Natural killer cell (primary cell): Measurements from ENCODE around the gene VARS1. TPM values are rescaled to one million over a fixed set of nuclear protein-coding genes. Genes with fewer than 3 reads are reported as not detected.

Experiments used
- ATAC-seq, 3 donors: fragments of 150-1000 bp in 2 of 3; fragments of 200-7000 bp in 1 of 3; cut with Tn5 transposase; 1 replicate in 1 of 3; 2 replicates in 2 of 3; pipeline ENCODE4 v1.10.0; 2021; ENCODE audit warnings: mild to moderate bottlenecking in 2 of 3, moderate library complexity in 2 of 3
- DNase-seq, 2 donors: peaks; one replicate each; pipeline versions ENCODE4 v3.0.0 to v3.0.0-alpha.2; 2013 to 2021; ENCODE audit warnings: mixed read lengths in 1 of 2
- H3K27ac ChIP-seq: one replicate; pipeline ENCODE4 v1.5.1; 2013; ENCODE audit warnings: mild to moderate bottlenecking, low read length
- H3K27me3 ChIP-seq: one replicate; pipeline ENCODE4 v1.6.1; 2013; ENCODE audit warnings: low read length; ENCODE audit not compliant: control insufficient read depth, insufficient read depth
- H3K36me3 ChIP-seq: one replicate; pipeline ENCODE4 v1.6.1; 2013; ENCODE audit warnings: low read length; ENCODE audit not compliant: control insufficient read depth, insufficient read depth
- H3K4me1 ChIP-seq: one replicate; pipeline ENCODE4 v1.6.1; 2013; ENCODE audit warnings: low read length; ENCODE audit not compliant: control insufficient read depth, insufficient read depth
- H3K4me3 ChIP-seq: one replicate; pipeline ENCODE4 v1.5.1; 2013; ENCODE audit warnings: low read length
- H3K9me3 ChIP-seq: one replicate; pipeline ENCODE4 v1.6.1; 2013; ENCODE audit warnings: low read length; ENCODE audit not compliant: control insufficient read depth, insufficient read depth
- H3K27ac Mint-ChIP-seq, 2 donors: one replicate each; pipeline ENCODE4 v1.8.0; 2022; ENCODE audit warnings: mild to moderate bottlenecking in 2 of 2, mixed read lengths in 2 of 2, moderate library complexity in 1 of 2
- H3K27me3 Mint-ChIP-seq, 2 donors: one replicate each; pipeline ENCODE4 v1.8.0; 2022; ENCODE audit warnings: low read depth in 2 of 2, mixed read lengths in 2 of 2
- H3K36me3 Mint-ChIP-seq: one replicate; pipeline ENCODE4 v1.8.0; 2022; ENCODE audit warnings: mixed read lengths
- H3K4me1 Mint-ChIP-seq, 2 donors: one replicate each; pipeline ENCODE4 v1.8.0; 2022; ENCODE audit warnings: mixed read lengths in 2 of 2
- H3K4me3 Mint-ChIP-seq: one replicate; pipeline ENCODE4 v1.8.0; 2022; ENCODE audit warnings: mild to moderate bottlenecking, moderate library complexity, mixed read lengths
- H3K9me3 Mint-ChIP-seq, 2 donors: one replicate each; pipeline ENCODE4 v1.8.0; 2022; ENCODE audit warnings: mixed read lengths in 2 of 2
- CTCF ChIP-seq: fragments of 200-600 bp; IDR thresholded peaks from one replicate; pipeline ENCODE4 v1.8.0; 2022; ENCODE audit warnings: antibody characterized with exemption
- WGBS: methylation state at CpG from one replicate; pipeline ENCODE4 v1.1.7; 2013; ENCODE audit warnings: missing lambda C conversion rate; ENCODE audit not compliant: insufficient coverage; 5-methylcytosine and 5-hydroxymethylcytosine counted together
- intact Hi-C: fragments of 100-400 bp; cut with micrococcal nuclease; formaldehyde crosslinking; loops from one replicate; pipeline ENCODE4 v1.14.2; 2022
- total RNA-seq, 4 donors: library from RNA; stranded (reverse); fragments of 120-200 nt in 1 of 4; gene quantifications; one replicate each; pipeline versions ENCODE4 v1.2.3 to v1.2.4, GENCODE V29; 2013 to 2022

The VARS1 gene
- total RNA-seq, 3 donors from 2014 or later (not counting 1 experiment from before 2014, with no cell fraction given) = 45.2 to 58.6 (median 49.2) TPM

- WGBS = 28% methylated on average over 14 of the region's 14 CpGs
- H3K4me3 Mint-ChIP-seq = peak overlapping the region; percentile 50
- H3K4me1 Mint-ChIP-seq = peaks cover 0 to 33% of the 10 kb centered on the region in 2 donors
- H3K9me3 ChIP-seq = no peaks in the 10 kb centered on the region
- peaks cover 29% of the 10 kb centered on the region for H3K36me3 ChIP-seq
- DNase-seq = no peak
- no peaks in the 10 kb centered on the region for H3K36me3 Mint-ChIP-seq
- TF ChIP-seq CTCF = no peak
- H3K4me1 ChIP-seq = peaks cover 47% of the 10 kb centered on the region
- H3K27ac Mint-ChIP-seq = peak overlapping the region; percentile 60 to 87
- no peaks in the 10 kb centered on the region for H3K9me3 Mint-ChIP-seq
- no peak for ATAC-seq
- peak overlapping the region; percentile 55 for H3K27ac ChIP-seq
- H3K27me3 Mint-ChIP-seq = no peaks in the 10 kb centered on the region
- H3K4me3 ChIP-seq = no peak overlapping the region
- intact Hi-C loops = no loop called here
- no peaks in the 10 kb centered on the region for H3K27me3 ChIP-seq
Measured at GRCh38 chr6:31776485-31776988, 19.0 kb downstream of the VARS1 start.

GRCh38 chr6:31775633-31776484 lies 19.7 kb downstream of the VARS1 start:
- Mint-ChIP-seq H3K4me3 (peak overlapping the region; percentile 50), H3K27ac (peak overlapping the region; percentile 60 to 87), H3K27me3 (no peaks in the 10 kb centered on the region), H3K4me1 (peaks cover 0 to 39% of the 10 kb centered on the region in 2 donors), H3K9me3 (no peaks in the 10 kb centered on the region), H3K36me3 (no peaks in the 10 kb centered on the region)
- TF ChIP-seq CTCF = no peak
- Histone ChIP-seq H3K4me1 (peaks cover 52% of the 10 kb centered on the region), H3K9me3 (no peaks in the 10 kb centered on the region), H3K36me3 (peaks cover 23% of the 10 kb centered on the region), H3K4me3 (no peak overlapping the region), H3K27me3 (no peaks in the 10 kb centered on the region), H3K27ac (peak overlapping the region; percentile 55)
- DNase-seq = no peak
- 88% methylated on average over 32 of the region's 32 CpGs for WGBS
- intact Hi-C loops = no loop called here
- no peak for ATAC-seq

GRCh38 chr6:31775184-31775583 lies 20.4 kb downstream of the VARS1 start:
- peaks cover 52% of the 10 kb centered on the region for H3K4me1 ChIP-seq
- no peak overlapping the region for H3K4me3 Mint-ChIP-seq
- ATAC-seq (no peak), DNase-seq (no peak)
- no peaks in the 10 kb centered on the region for H3K36me3 Mint-ChIP-seq
- H3K4me1 Mint-ChIP-seq = peaks cover 0 to 39% of the 10 kb centered on the region in 2 donors
- intact Hi-C loops = no loop called here
- no peak overlapping the region for H3K27ac ChIP-seq
- H3K9me3 ChIP-seq = no peaks in the 10 kb centered on the region
- no peaks in the 10 kb centered on the region for H3K27me3 Mint-ChIP-seq
- WGBS = 89% methylated on average over 3 of the region's 4 CpGs
- H3K27me3 ChIP-seq = no peaks in the 10 kb centered on the region
- no peak overlapping the region for H3K4me3 ChIP-seq
- H3K36me3 ChIP-seq = peaks cover 17% of the 10 kb centered on the region
- no peak for TF ChIP-seq CTCF
- no peaks in the 10 kb centered on the region for H3K9me3 Mint-ChIP-seq
- H3K27ac Mint-ChIP-seq = peak overlapping the region in 1 of 2 donors; percentile 48
